B cell (primary cell): ENCODE results near the gene ARL17A. TPM values are rescaled to one million over a fixed set of nuclear protein-coding genes. Genes with fewer than 3 reads are reported as not detected.
"Not testable (repeated sequence)": the region's sequence is repeated elsewhere in the genome, so short reads cannot be mapped to it uniquely, and the experiment has no call there.

Source experiments
- ATAC-seq: fragments of 200-7000 bp; cut with Tn5 transposase; one replicate; pipeline ENCODE4 v1.10.0; 2021; ENCODE audit warnings: low read depth, mild to moderate bottlenecking, moderate number of reproducible peaks, moderate library complexity
- CTCF ChIA-PET: fragments of 350-600 bp; sonication (Branson Sonifier 250); formaldehyde crosslinking; loops from one replicate; lab custom pipeline; 2021; ENCODE audit warnings: antibody characterized with exemption, inconsistent platforms; lab: Charles Lee
- POLR2A ChIA-PET: fragments of 350-600 bp; sonication (Branson Sonifier 250); formaldehyde crosslinking; loops from one replicate; lab custom pipeline; 2021; ENCODE audit warnings: antibody characterized with exemption; lab: Charles Lee
- DNase-seq: peaks from one replicate; pipeline ENCODE4 v3.0.0; 2013
- H2AFZ ChIP-seq: 2 replicates; pipeline ENCODE4 v1.6.1; 2012; ENCODE audit warnings: mild to moderate bottlenecking, low read depth, low read length; ENCODE audit not compliant: insufficient read depth, poor library complexity, severe bottlenecking
- H3K27ac ChIP-seq, 2 donors: 1 replicate in 1 of 2; 2 replicates in 1 of 2; pipeline ENCODE4 v1.5.1; 2012 to 2013; ENCODE audit warnings: low read length in 2 of 2, mild to moderate bottlenecking in 2 of 2, moderate library complexity in 1 of 2
- H3K27me3 ChIP-seq, 4 experiments: fragments of 200-600 bp in 1 of 4; sonication (generic) in 1 of 4; replicated peaks in 1 of 4; 1 replicate in 2 of 4; 2 replicates in 2 of 4; pipeline versions ENCODE4 v1.6.1 to v1.7.0; 2013 to 2016; ENCODE audit warnings: low read length in 3 of 4, mild to moderate bottlenecking in 2 of 4, mixed read lengths in 1 of 4, moderate library complexity in 1 of 4; ENCODE audit not compliant: insufficient read depth in 4 of 4, control insufficient read depth in 3 of 4; ENCODE audit errors: control extremely low read depth in 1 of 4
- H3K36me3 ChIP-seq, 2 experiments: replicated peaks in 1 of 2; 1 replicate in 1 of 2; 2 replicates in 1 of 2; pipeline versions ENCODE4 v1.6.1 to v1.7.1; 2013; ENCODE audit warnings: low read length in 1 of 2; ENCODE audit not compliant: insufficient read depth in 2 of 2, control insufficient read depth in 1 of 2; ENCODE audit errors: control extremely low read depth in 1 of 2, extremely low read depth in 1 of 2
- H3K4me1 ChIP-seq, 2 donors: fragments of 200-600 bp in 1 of 2; sonication (generic) in 1 of 2; 1 replicate in 1 of 2; 2 replicates in 1 of 2; pipeline versions ENCODE4 v1.5.1 to v1.6.1; 2013 to 2017; ENCODE audit warnings: low read length in 2 of 2; ENCODE audit not compliant: control insufficient read depth in 2 of 2, insufficient read depth in 2 of 2
- H3K4me2 ChIP-seq: replicated peaks from 2 replicates; pipeline ENCODE3; 2012; ENCODE audit warnings: mild to moderate bottlenecking, low read depth, low read length; ENCODE audit not compliant: poor library complexity, severe bottlenecking
- H3K4me3 ChIP-seq, 5 experiments: fragments of 200-600 bp in 1 of 5; sonication (generic) in 1 of 5; 1 replicate in 3 of 5; 2 replicates in 2 of 5; pipeline versions ENCODE4 v1.5.1 to v1.7.0; 2011 to 2016; ENCODE audit warnings: low read length in 4 of 5, mild to moderate bottlenecking in 4 of 5, low read depth in 2 of 5, control low read depth in 1 of 5, moderate library complexity in 1 of 5; ENCODE audit not compliant: insufficient read depth in 1 of 5; ENCODE audit errors: control extremely low read depth in 1 of 5, extremely low read depth in 1 of 5
- H3K79me2 ChIP-seq: fragments of 200-600 bp; sonication (generic); one replicate; pipeline ENCODE4 v1.6.0; 2016; ENCODE audit warnings: low read length; ENCODE audit not compliant: control insufficient read depth, insufficient read depth
- H3K9ac ChIP-seq: fragments of 200-600 bp; sonication (generic); 2 replicates; pipeline ENCODE4 v1.6.1; 2017; ENCODE audit warnings: mild to moderate bottlenecking, low read length, moderate library complexity
- H3K9me3 ChIP-seq, 3 donors: one replicate each; pipeline versions ENCODE4 v1.6.1 to v1.7.1; 2013; ENCODE audit warnings: low read length in 2 of 3; ENCODE audit not compliant: control insufficient read depth in 2 of 3, insufficient read depth in 1 of 3; ENCODE audit errors: control extremely low read depth in 1 of 3
- H4K20me1 ChIP-seq: 2 replicates; pipeline ENCODE4 v1.6.0; 2012; ENCODE audit warnings: mild to moderate bottlenecking, low read length; ENCODE audit not compliant: insufficient read depth, control insufficient read depth, poor library complexity, severe bottlenecking
- H3K27ac Mint-ChIP-seq: one replicate; pipeline ENCODE4 v1.8.0; 2021; ENCODE audit warnings: mixed read lengths
- H3K27me3 Mint-ChIP-seq: one replicate; pipeline ENCODE4 v1.8.0; 2021; ENCODE audit warnings: mixed read lengths
- H3K4me1 Mint-ChIP-seq: one replicate; pipeline ENCODE4 v1.8.0; 2021; ENCODE audit warnings: mixed read lengths
- H3K4me3 Mint-ChIP-seq: one replicate; pipeline ENCODE4 v1.8.0; 2021; ENCODE audit warnings: mixed read lengths
- H3K9me3 Mint-ChIP-seq: one replicate; pipeline ENCODE4 v1.8.0; 2022; ENCODE audit warnings: mixed read lengths; ENCODE audit not compliant: insufficient read depth
- WGBS: methylation state at CpG from one replicate; pipeline ENCODE4 v1.1.5; 2013; ENCODE audit warnings: missing lambda C conversion rate; ENCODE audit not compliant: insufficient coverage; 5-methylcytosine and 5-hydroxymethylcytosine counted together
- intact Hi-C: fragments of 100-400 bp; cut with micrococcal nuclease; formaldehyde crosslinking; loops from one replicate; pipeline ENCODE4 v1.10.0; 2022
- polyA plus RNA-seq: library from polyadenylated mRNA; depleted of rRNA; stranded (reverse); fragments of >200 nt; gene quantifications from 2 replicates; pipeline ENCODE4 v1.2.3, GENCODE V29; 2012
- small RNA-seq: library from RNA; depleted of rRNA; stranded (forward); fragments of <200 nt; gene quantifications from one replicate; pipeline ENCODE3, GENCODE V24; 2012; ENCODE audit warnings: low replicate concordance, low read depth; ENCODE audit not compliant: insufficient read length
- total RNA-seq, 2 donors: library from RNA; stranded (reverse); fragments of 120-200 nt in 1 of 2; gene quantifications; 1 replicate in 1 of 2; 2 replicates in 1 of 2; pipeline versions ENCODE4 v1.2.3 to v1.2.4, GENCODE V29; 2013 to 2022

Gene ARL17A
- total and polyA plus RNA-seq, 2 donors (not counting 1 experiment from before 2014, with no cell fraction given): 18.5 to 50.4 TPM

GRCh38 chr17:46474489-46474888 is 105.0 kb downstream of the ARL17A start:
- H3K9ac ChIP-seq, H3K27me3 ChIP-seq, H3K79me2 ChIP-seq, H3K4me1 Mint-ChIP-seq, H3K27me3 Mint-ChIP-seq, CTCF ChIA-PET, H3K4me2 ChIP-seq, intact Hi-C loops, H3K4me3 ChIP-seq, ATAC-seq, H2AFZ ChIP-seq, H3K27ac Mint-ChIP-seq, H3K9me3 Mint-ChIP-seq, H3K4me1 ChIP-seq, H3K27ac ChIP-seq, POLR2A ChIA-PET, H3K36me3 ChIP-seq, DNase-seq, H3K4me3 Mint-ChIP-seq, H4K20me1 ChIP-seq, H3K9me3 ChIP-seq: not testable (repeated sequence)
- WGBS: no CpG with 5 or more reads among the region's 3 CpGs

DNA sequence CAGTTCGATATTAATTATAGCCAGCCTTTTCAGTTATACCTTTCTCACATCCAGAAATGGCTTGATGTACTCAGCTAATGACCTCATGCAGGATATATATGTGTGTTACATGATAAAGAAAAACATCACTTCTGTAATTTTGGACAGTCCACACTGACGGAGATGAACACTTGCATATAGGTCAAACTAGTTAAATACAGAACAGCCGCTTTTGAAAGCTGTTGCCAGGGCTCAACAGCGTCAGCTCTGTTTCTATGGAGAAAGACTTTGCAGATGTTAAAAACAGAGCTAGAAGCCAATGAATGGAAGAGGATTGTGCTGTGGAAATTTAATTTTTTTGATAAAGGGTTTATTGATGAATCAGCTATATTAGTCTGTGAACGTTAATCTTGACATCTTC is 111.9 kb downstream of the ARL17A start:
- H3K4me2 ChIP-seq, H3K4me3 ChIP-seq, H3K9me3 Mint-ChIP-seq, H2AFZ ChIP-seq, H3K27me3 Mint-ChIP-seq, intact Hi-C loops, H4K20me1 ChIP-seq, ATAC-seq, H3K9me3 ChIP-seq, H3K27ac ChIP-seq, H3K79me2 ChIP-seq, H3K27me3 ChIP-seq, H3K4me3 Mint-ChIP-seq, H3K27ac Mint-ChIP-seq, H3K4me1 Mint-ChIP-seq, H3K36me3 ChIP-seq, H3K4me1 ChIP-seq, CTCF ChIA-PET, POLR2A ChIA-PET, DNase-seq, H3K9ac ChIP-seq: not testable (repeated sequence)
- WGBS: no CpG with 5 or more reads among the region's 5 CpGs

Small RNA genes lying within 50 kb of the gene (small RNA-seq; reads per million reads assigned to genes)
- not detected for gene RN7SL199P

Other genes starting within 250 kb of the ARL17A start
- gene ARL17B, start 217.9 kb downstream of the ARL17A start, total RNA-seq: 33.4 and 42.0 TPM in 2 replicates
- gene ARL17B, start 217.9 kb downstream of the ARL17A start, polyA plus RNA-seq: 6.8 and 22.9 TPM in 2 replicates
- 46.5 and 49.4 TPM in 2 replicates for gene LRRC37A2, start 67.2 kb downstream of the ARL17A start, total RNA-seq
- 9.9 and 17.8 TPM in 2 replicates for gene LRRC37A2, start 67.2 kb downstream of the ARL17A start, polyA plus RNA-seq
- 83.5 and 91.0 TPM in 2 replicates for gene NSF, start 11.0 kb upstream of the ARL17A start, total RNA-seq
- gene NSF, start 11.0 kb upstream of the ARL17A start, polyA plus RNA-seq: 10.9 and 12.8 TPM in 2 replicates
- 1.0 and 1.4 TPM in 2 replicates for gene WNT3, start 239.0 kb upstream of the ARL17A start, total RNA-seq
- gene WNT3, start 239.0 kb upstream of the ARL17A start, polyA plus RNA-seq: 0.86 and 6.4 TPM in 2 replicates